Measurements from ENCODE around the gene OR2F1. TPM values are rescaled to one million over a fixed set of nuclear protein-coding genes. Genes with fewer than 3 reads are reported as not detected.

OR2F1 gene
- polyA plus RNA-seq, 3 donors from 2014 or later = not detected

- Mint-ChIP-seq H3K4me3 (no peak overlapping the region), H3K36me3 (no peaks in the 10 kb centered on the region), H3K4me1 (no peaks in the 10 kb centered on the region), H3K27ac (no peak overlapping the region), H3K9me3 (peaks cover 2 to 11% (median 6%) of the 10 kb centered on the region in 6 donors), H3K27me3 (ENCODE audit: low read depth in 3 of 3) (peaks cover 1 to 13% (median 4%) of the 10 kb centered on the region in 3 donors)
- DNase-seq = no peak
Measured at GRCh38 chr7:143936087-143937009, 18.3 kb upstream of the OR2F1 start.

GRCh38 chr7:143938379-143939243 lies 16.0 kb upstream of the OR2F1 start:
- no peaks in the 10 kb centered on the region for H3K36me3 Mint-ChIP-seq
- H3K27me3 Mint-ChIP-seq (ENCODE audit: low read depth in 3 of 3) = peaks cover 2 to 6% (median 6%) of the 10 kb centered on the region in 3 donors
- H3K4me3 Mint-ChIP-seq = no peak overlapping the region
- H3K9me3 Mint-ChIP-seq = peaks cover 0 to 4% (median 0%) of the 10 kb centered on the region in 6 donors
- no peak for DNase-seq
- no peak overlapping the region for H3K27ac Mint-ChIP-seq
- no peaks in the 10 kb centered on the region for H3K4me1 Mint-ChIP-seq

GRCh38 chr7:143945423-143945822 lies 9.2 kb upstream of the OR2F1 start:
- H3K4me3 Mint-ChIP-seq = no peak overlapping the region
- no peaks in the 10 kb centered on the region for H3K4me1 Mint-ChIP-seq
- DNase-seq = no peak
- no peak overlapping the region for H3K27ac Mint-ChIP-seq
- no peaks in the 10 kb centered on the region for H3K36me3 Mint-ChIP-seq
- peaks cover 0 to 8% (median 0%) of the 10 kb centered on the region in 6 donors for H3K9me3 Mint-ChIP-seq
- peaks cover 4 to 14% (median 11%) of the 10 kb centered on the region in 3 donors for H3K27me3 Mint-ChIP-seq (ENCODE audit: low read depth in 3 of 3)

- no peak for DNase-seq
- H3K36me3 Mint-ChIP-seq = no peaks in the 10 kb centered on the region
- no peaks in the 10 kb centered on the region for H3K4me1 Mint-ChIP-seq
- peaks cover 4 to 14% (median 11%) of the 10 kb centered on the region in 3 donors for H3K27me3 Mint-ChIP-seq (ENCODE audit: low read depth in 3 of 3)
- H3K9me3 Mint-ChIP-seq = peaks cover 0 to 8% (median 0%) of the 10 kb centered on the region in 6 donors
- H3K27ac Mint-ChIP-seq = no peak overlapping the region
- H3K4me3 Mint-ChIP-seq = no peak overlapping the region
Measured at GRCh38 chr7:143947111-143947510, 7.5 kb upstream of the OR2F1 start.

- no peak overlapping the region for H3K27ac Mint-ChIP-seq
- no peak for DNase-seq
- no peaks in the 10 kb centered on the region for H3K4me1 Mint-ChIP-seq
- no peaks in the 10 kb centered on the region for H3K36me3 Mint-ChIP-seq
- H3K4me3 Mint-ChIP-seq = no peak overlapping the region
- peaks cover 0 to 8% (median 0%) of the 10 kb centered on the region in 6 donors for H3K9me3 Mint-ChIP-seq
- peaks cover 2 to 11% (median 11%) of the 10 kb centered on the region in 3 donors for H3K27me3 Mint-ChIP-seq (ENCODE audit: low read depth in 3 of 3)
Measured at GRCh38 chr7:143948733-143949132, 5.9 kb upstream of the OR2F1 start.

- Mint-ChIP-seq H3K27ac (no peak overlapping the region), H3K36me3 (no peaks in the 10 kb centered on the region), H3K4me3 (no peak overlapping the region), H3K4me1 (no peaks in the 10 kb centered on the region), H3K9me3 (peaks cover 0 to 6% (median 0%) of the 10 kb centered on the region in 6 donors), H3K27me3 (ENCODE audit: low read depth in 3 of 3) (peaks cover 0 to 10% (median 2%) of the 10 kb centered on the region in 3 donors)
- DNase-seq = no peak
Measured at GRCh38 chr7:143953421-143953820, 1.2 kb upstream of the OR2F1 start.

GRCh38 chr7:143954135-143954534 lies 509 bp upstream of the OR2F1 start:
- Mint-ChIP-seq H3K27ac (no peak overlapping the region), H3K9me3 (peaks cover 0 to 3% (median 0%) of the 10 kb centered on the region in 6 donors), H3K36me3 (no peaks in the 10 kb centered on the region), H3K27me3 (ENCODE audit: low read depth in 3 of 3) (peaks cover 2 to 10% (median 3%) of the 10 kb centered on the region in 3 donors), H3K4me3 (no peak overlapping the region), H3K4me1 (no peaks in the 10 kb centered on the region)
- DNase-seq = no peak

- H3K27me3 Mint-ChIP-seq (ENCODE audit: low read depth in 3 of 3) = peaks cover 2 to 11% (median 3%) of the 10 kb centered on the region in 3 donors
- H3K9me3 Mint-ChIP-seq = peaks cover 0 to 2% (median 0%) of the 10 kb centered on the region in 6 donors
- H3K4me3 Mint-ChIP-seq = no peak overlapping the region
- H3K27ac Mint-ChIP-seq = no peak overlapping the region
- DNase-seq = no peak
- H3K36me3 Mint-ChIP-seq = no peaks in the 10 kb centered on the region
- no peaks in the 10 kb centered on the region for H3K4me1 Mint-ChIP-seq
Measured at GRCh38 chr7:143958781-143959180, 4.1 kb downstream of the OR2F1 start.

GRCh38 chr7:143960813-143961610 lies 6.4 kb downstream of the OR2F1 start:
- H3K4me3 Mint-ChIP-seq = no peak overlapping the region

GRCh38 chr7:143965280-143965679 lies 10.6 kb downstream of the OR2F1 start:
- H3K27ac Mint-ChIP-seq = no peak overlapping the region
- H3K4me3 Mint-ChIP-seq = no peak overlapping the region
- H3K36me3 Mint-ChIP-seq = no peaks in the 10 kb centered on the region
- H3K4me1 Mint-ChIP-seq = no peaks in the 10 kb centered on the region
- no peak for DNase-seq
- peaks cover 1 to 6% (median 2%) of the 10 kb centered on the region in 3 donors for H3K27me3 Mint-ChIP-seq (ENCODE audit: low read depth in 3 of 3)
- peaks cover 0 to 2% (median under 1%) of the 10 kb centered on the region in 6 donors for H3K9me3 Mint-ChIP-seq

More at GRCh38 chr7:143960813-143961610, 6.4 kb downstream of the OR2F1 start:
- no peak overlapping the region for H3K27ac Mint-ChIP-seq
- peaks cover 0 to 2% (median 0%) of the 10 kb centered on the region in 6 donors for H3K9me3 Mint-ChIP-seq
- DNase-seq = no peak
- no peaks in the 10 kb centered on the region for H3K36me3 Mint-ChIP-seq
- peaks cover 3 to 11% (median 3%) of the 10 kb centered on the region in 3 donors for H3K27me3 Mint-ChIP-seq (ENCODE audit: low read depth in 3 of 3)
- H3K4me1 Mint-ChIP-seq = no peaks in the 10 kb centered on the region

GRCh38 chr7:143967398-143967797 lies 12.8 kb downstream of the OR2F1 start:
- Mint-ChIP-seq H3K27me3 (ENCODE audit: low read depth in 3 of 3) (peaks cover 1 to 6% (median 4%) of the 10 kb centered on the region in 3 donors), H3K4me3 (no peak overlapping the region), H3K27ac (no peak overlapping the region), H3K4me1 (no peaks in the 10 kb centered on the region), H3K36me3 (no peaks in the 10 kb centered on the region), H3K9me3 (peaks cover 0 to 4% (median under 1%) of the 10 kb centered on the region in 6 donors)
- no peak for DNase-seq

GRCh38 chr7:143973870-143974416 lies 19.3 kb downstream of the OR2F1 start:
- DNase-seq = no peak
- H3K4me1 Mint-ChIP-seq = no peaks in the 10 kb centered on the region
- H3K9me3 Mint-ChIP-seq = peaks cover 0 to 5% (median 0%) of the 10 kb centered on the region in 6 donors
- no peak overlapping the region for H3K27ac Mint-ChIP-seq
- no peaks in the 10 kb centered on the region for H3K36me3 Mint-ChIP-seq
- peaks cover 0 to 4% (median 3%) of the 10 kb centered on the region in 3 donors for H3K27me3 Mint-ChIP-seq (ENCODE audit: low read depth in 3 of 3)
- H3K4me3 Mint-ChIP-seq = no peak overlapping the region

- H3K27me3 Mint-ChIP-seq (ENCODE audit: low read depth in 3 of 3) = peaks cover 0 to 4% (median 3%) of the 10 kb centered on the region in 3 donors
- H3K4me3 Mint-ChIP-seq = no peak overlapping the region
- H3K27ac Mint-ChIP-seq = no peak overlapping the region
- H3K9me3 Mint-ChIP-seq = peaks cover 0 to 5% (median 0%) of the 10 kb centered on the region in 6 donors
- H3K4me1 Mint-ChIP-seq = no peaks in the 10 kb centered on the region
- no peaks in the 10 kb centered on the region for H3K36me3 Mint-ChIP-seq
- DNase-seq = no peak
Measured at GRCh38 chr7:143974459-143974858, 19.8 kb downstream of the OR2F1 start.

Measured in immature natural killer cell (primary cell).